HEK293T (cell line): Measurements from ENCODE around the gene SLC35F3.

Source experiments
- ARNT ChIP-seq: fragments of 450-650 bp; IDR thresholded peaks from 2 replicates; pipeline ENCODE4 v1.6.1; 2017; ENCODE audit warnings: mild to moderate bottlenecking
- BHLHE40 ChIP-seq: fragments of 450-650 bp; IDR thresholded peaks from 2 replicates; pipeline ENCODE4 v1.6.1; 2016; ENCODE audit warnings: mild to moderate bottlenecking, moderate library complexity, borderline replicate concordance
- ELF4 ChIP-seq: fragments of 450-650 bp; IDR thresholded peaks from 2 replicates; pipeline ENCODE4 v1.6.1; 2017; ENCODE audit warnings: antibody characterized with exemption
- FOXA1 ChIP-seq: fragments of 450-650 bp; IDR thresholded peaks from 2 replicates; pipeline ENCODE4 v1.6.1; 2016; ENCODE audit warnings: mild to moderate bottlenecking
- FOXK2 ChIP-seq: fragments of 450-650 bp; IDR thresholded peaks from 2 replicates; pipeline ENCODE4 v1.6.1; 2016; ENCODE audit warnings: mild to moderate bottlenecking
- FOXM1 ChIP-seq: fragments of 450-650 bp; IDR thresholded peaks from 2 replicates; pipeline ENCODE4 v1.6.1; 2017; ENCODE audit warnings: mild to moderate bottlenecking, borderline replicate concordance
- HDGF ChIP-seq: fragments of 450-650 bp; IDR thresholded peaks from 2 replicates; pipeline ENCODE4 v1.6.1; 2017; ENCODE audit warnings: antibody characterized with exemption, borderline replicate concordance
- L3MBTL2 ChIP-seq: fragments of 450-650 bp; conservative IDR thresholded peaks from 2 replicates; pipeline ENCODE4 v1.6.1; 2016; ENCODE audit warnings: mild to moderate bottlenecking
- LEF1 ChIP-seq: fragments of 450-650 bp; IDR thresholded peaks from 2 replicates; pipeline ENCODE4 v1.6.1; 2017; ENCODE audit warnings: mild to moderate bottlenecking, borderline replicate concordance
- NFRKB ChIP-seq: fragments of 450-650 bp; IDR thresholded peaks from 2 replicates; pipeline ENCODE4 v1.6.1; 2016; ENCODE audit warnings: mild to moderate bottlenecking, moderate library complexity
- SP1 ChIP-seq: fragments of 450-650 bp; IDR thresholded peaks from 2 replicates; pipeline ENCODE4 v1.6.1; 2017
- SUZ12 ChIP-seq: fragments of 450-650 bp; IDR thresholded peaks from 2 replicates; pipeline ENCODE4 v1.6.1; 2016; ENCODE audit warnings: mild to moderate bottlenecking
- TARDBP ChIP-seq: fragments of 450-650 bp; IDR thresholded peaks from 2 replicates; pipeline ENCODE4 v1.6.1; 2016
- ZNF384 ChIP-seq: fragments of 450-650 bp; IDR thresholded peaks from 2 replicates; pipeline ENCODE4 v1.6.1; 2016

- no peak for TF ChIP-seq FOXA1
- no peak for TF ChIP-seq SUZ12
- no peak for TF ChIP-seq HDGF
- no peak for TF ChIP-seq ZNF384
- TF ChIP-seq LEF1, result no peak
- TF ChIP-seq BHLHE40, result no peak
- no peak for TF ChIP-seq ELF4
- TF ChIP-seq TARDBP, result no peak
- TF ChIP-seq FOXK2, result no peak
- TF ChIP-seq NFRKB, result no peak
- no peak for TF ChIP-seq SP1
- no peak for TF ChIP-seq FOXM1
- no peak for TF ChIP-seq L3MBTL2
- no peak for TF ChIP-seq ARNT
These were observed 368.3 kb downstream of the SLC35F3 start for GRCh38 chr1:234272656-234273312.
